HCT116 (cell line): ENCODE results near the gene SERGEF.

ENCODE experiments used
- CTCF ChIP-seq, 3 experiments: fragments of 200-600 bp in 1 of 3; sonication (generic) in 1 of 3; IDR thresholded peaks in 2 of 3; conservative IDR thresholded peaks in 1 of 3; 2 replicates each; pipeline ENCODE4 v1.5.1; 2012 to 2017; ENCODE audit warnings: low read depth in 2 of 3, low read length in 2 of 3, antibody characterized with exemption in 1 of 3, borderline replicate concordance in 1 of 3, control low read depth in 1 of 3, mild to moderate bottlenecking in 1 of 3, mixed read lengths in 1 of 3, mixed run types in 1 of 3, moderate library complexity in 1 of 3; ENCODE audit not compliant: insufficient read depth in 1 of 3
- ELF1 ChIP-seq: IDR thresholded peaks from 2 replicates; pipeline ENCODE4 v1.6.1; 2012; ENCODE audit warnings: low read depth, borderline replicate concordance
- EZH2 ChIP-seq: fragments of 200-600 bp; sonication (generic); IDR thresholded peaks from 2 replicates; pipeline ENCODE4 v1.6.1; 2017; ENCODE audit warnings: antibody characterized with exemption, mixed run types
- EZH2phosphoT487 ChIP-seq: fragments of 200-600 bp; IDR thresholded peaks from 2 replicates; pipeline ENCODE4 v1.6.1; 2018; ENCODE audit warnings: antibody characterized with exemption, borderline replicate concordance
- MAX ChIP-seq: IDR thresholded peaks from 2 replicates; pipeline ENCODE4 v1.6.1; 2012
- POLR2A ChIP-seq: IDR thresholded peaks from 2 replicates; pipeline ENCODE4 v1.7.0; 2011; ENCODE audit warnings: borderline replicate concordance; ENCODE audit not compliant: insufficient read depth, insufficient read length; ENCODE audit errors: extremely low read depth
- REST ChIP-seq: IDR thresholded peaks from 2 replicates; pipeline ENCODE4 v1.6.1; 2012; ENCODE audit warnings: low read depth
- SIN3A ChIP-seq: IDR thresholded peaks from 2 replicates; pipeline ENCODE4 v1.6.1; 2012; ENCODE audit warnings: low read depth

- TF ChIP-seq CTCF (IDR thresholded peaks at IDR 0.05 in 2 of 3, conservative IDR thresholded peaks at IDR 0.05 in 1 of 3; ENCODE audit: borderline replicate concordance in 1 of 3, insufficient read depth in 1 of 3, low read depth in 2 of 3, low read length in 2 of 3) (no peak), EZH2phosphoT487 (no peak), POLR2A (no peak), EZH2 (no peak), REST (no peak), SIN3A (no peak), MAX (no peak), ELF1 (no peak)
These were observed 157.1 kb downstream of the SERGEF start for GRCh38 chr11:17855531-17856290.
